ENCODE measurements around the gene HIVEP3. TPM values are rescaled to one million over a fixed set of nuclear protein-coding genes. Genes with fewer than 3 reads are reported as not detected.
A peak's percentile ranks its signal among the peaks of the same experiment; 100 is the strongest.

HIVEP3 gene
- total RNA-seq, 2 donors from 2014 or later: 13.3 to 25.0 TPM

GRCh38 chr1:41658431-41659158 is 260.1 kb downstream of the HIVEP3 start:
- H3K27ac Mint-ChIP-seq: peak overlapping the region; percentile 44 to 65
- DNase-seq (ENCODE audit: low spot score in 2 of 2): no peak
- H3K36me3 Mint-ChIP-seq: peaks cover 28 to 37% of the 10 kb centered on the region in 2 donors
- no peak for ATAC-seq
- no peaks in the 10 kb centered on the region for H3K9me3 Mint-ChIP-seq

GRCh38 chr1:41657679-41658295 is 260.9 kb downstream of the HIVEP3 start:
- Mint-ChIP-seq H3K27ac (peak overlapping the region; percentile 10 to 65), H3K36me3 (peaks cover 28 to 37% of the 10 kb centered on the region in 2 donors)

DNA sequence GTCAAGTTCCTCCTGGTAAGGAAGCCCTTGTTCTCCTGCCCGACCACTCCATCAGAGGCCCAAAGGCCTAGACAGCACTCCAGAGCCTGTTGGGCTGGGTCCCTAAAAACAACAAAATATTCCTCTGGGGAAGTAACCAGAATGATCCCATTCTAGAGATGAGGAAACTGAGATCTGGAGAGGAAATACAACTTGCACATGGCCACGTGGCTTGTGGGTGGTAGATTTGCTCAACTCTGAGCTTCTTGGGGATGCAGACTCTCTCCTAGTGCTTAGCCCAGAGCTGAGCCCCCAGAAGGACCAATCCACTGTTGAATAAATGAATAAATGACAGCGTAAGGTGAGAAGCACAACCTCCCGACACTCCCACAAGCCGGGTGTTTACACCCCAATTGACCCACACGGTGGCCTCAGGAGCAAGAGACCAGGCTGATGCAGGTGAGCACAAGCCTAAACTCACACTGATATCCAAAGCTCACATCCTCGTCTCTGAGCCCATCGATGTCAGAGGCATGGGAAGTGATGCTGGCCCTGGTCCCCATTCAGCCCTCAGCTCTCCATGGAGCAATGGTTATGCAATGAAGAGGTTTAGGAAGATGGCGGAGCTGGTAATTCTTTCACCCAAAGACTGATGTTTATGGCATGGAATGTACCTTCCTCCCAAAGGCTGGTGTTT is 261.8 kb downstream of the HIVEP3 start:
- Mint-ChIP-seq H3K27ac (peak overlapping the region in 1 of 2 donors; percentile 65), H3K9me3 (no peaks in the 10 kb centered on the region), H3K36me3 (peaks cover 28 to 40% of the 10 kb centered on the region in 2 donors)
- DNase-seq (ENCODE audit: low spot score in 2 of 2) (no peak), ATAC-seq (no peak)

More at GRCh38 chr1:41657679-41658295, 260.9 kb downstream of the HIVEP3 start:
- no peak for DNase-seq (ENCODE audit: low spot score in 2 of 2)
- H3K9me3 Mint-ChIP-seq: no peaks in the 10 kb centered on the region
- ATAC-seq: no peak

DNA sequence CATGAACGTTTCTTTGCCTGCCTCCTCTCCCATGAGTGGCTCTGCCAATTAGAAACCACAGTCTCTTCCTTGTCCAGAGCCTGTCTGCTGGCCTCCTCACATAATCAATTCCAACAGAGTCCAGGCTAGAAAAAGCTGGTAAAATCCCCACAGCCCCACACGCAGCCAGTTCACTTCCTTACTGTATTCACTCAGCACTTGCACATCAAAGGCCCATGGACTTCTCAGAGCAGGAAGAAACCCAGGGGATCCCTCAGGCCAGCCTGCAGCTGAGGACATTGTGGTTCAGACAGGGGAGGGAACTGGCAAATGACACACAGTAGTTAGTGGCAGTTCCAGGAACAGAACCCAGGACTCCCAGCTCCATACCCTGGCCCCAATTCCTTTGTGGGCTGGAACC is 262.7 kb downstream of the HIVEP3 start:
- Mint-ChIP-seq H3K9me3 (no peaks in the 10 kb centered on the region), H3K27ac (peak overlapping the region; percentile 31 to 65), H3K36me3 (peaks cover 28 to 35% of the 10 kb centered on the region in 2 donors)
- ATAC-seq: peak; percentile 51 to 79
- no peak for DNase-seq (ENCODE audit: low spot score in 2 of 2)

DNA sequence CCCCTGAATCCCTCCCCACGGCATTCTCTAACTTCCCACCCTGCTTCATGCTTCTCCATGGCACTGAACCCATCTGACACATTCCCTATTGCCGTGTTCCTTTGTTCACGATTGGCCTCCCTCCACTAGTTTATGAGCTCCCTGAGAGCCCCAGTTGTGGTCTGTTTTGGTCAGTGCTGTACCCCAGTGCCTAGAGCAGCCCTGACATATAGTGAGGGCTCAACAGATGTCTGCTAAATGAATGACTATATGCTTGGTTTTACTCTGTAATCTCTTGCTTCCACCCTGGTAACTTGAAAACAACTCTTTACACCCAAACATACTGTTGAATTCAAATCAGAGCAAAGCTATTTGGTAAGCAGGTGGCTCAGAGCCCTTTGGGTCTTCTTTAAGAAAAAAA is 263.1 kb downstream of the HIVEP3 start:
- DNase-seq (ENCODE audit: low spot score in 2 of 2) (no peak), ATAC-seq (peak; percentile 26 to 65)
- Mint-ChIP-seq H3K36me3 (peaks cover 31 to 32% of the 10 kb centered on the region in 2 donors), H3K27ac (peak overlapping the region; percentile 31 to 65), H3K9me3 (no peaks in the 10 kb centered on the region)

- Mint-ChIP-seq H3K36me3 (peaks cover 25 to 33% of the 10 kb centered on the region in 2 donors), H3K27ac (peak overlapping the region in 1 of 2 donors; percentile 80), H3K9me3 (no peaks in the 10 kb centered on the region)
- ATAC-seq (no peak), DNase-seq (ENCODE audit: low spot score in 2 of 2) (peak in 1 of 2 donors; percentile 34)
Measured at GRCh38 chr1:41653574-41653973, 265.1 kb downstream of the HIVEP3 start.

DNA sequence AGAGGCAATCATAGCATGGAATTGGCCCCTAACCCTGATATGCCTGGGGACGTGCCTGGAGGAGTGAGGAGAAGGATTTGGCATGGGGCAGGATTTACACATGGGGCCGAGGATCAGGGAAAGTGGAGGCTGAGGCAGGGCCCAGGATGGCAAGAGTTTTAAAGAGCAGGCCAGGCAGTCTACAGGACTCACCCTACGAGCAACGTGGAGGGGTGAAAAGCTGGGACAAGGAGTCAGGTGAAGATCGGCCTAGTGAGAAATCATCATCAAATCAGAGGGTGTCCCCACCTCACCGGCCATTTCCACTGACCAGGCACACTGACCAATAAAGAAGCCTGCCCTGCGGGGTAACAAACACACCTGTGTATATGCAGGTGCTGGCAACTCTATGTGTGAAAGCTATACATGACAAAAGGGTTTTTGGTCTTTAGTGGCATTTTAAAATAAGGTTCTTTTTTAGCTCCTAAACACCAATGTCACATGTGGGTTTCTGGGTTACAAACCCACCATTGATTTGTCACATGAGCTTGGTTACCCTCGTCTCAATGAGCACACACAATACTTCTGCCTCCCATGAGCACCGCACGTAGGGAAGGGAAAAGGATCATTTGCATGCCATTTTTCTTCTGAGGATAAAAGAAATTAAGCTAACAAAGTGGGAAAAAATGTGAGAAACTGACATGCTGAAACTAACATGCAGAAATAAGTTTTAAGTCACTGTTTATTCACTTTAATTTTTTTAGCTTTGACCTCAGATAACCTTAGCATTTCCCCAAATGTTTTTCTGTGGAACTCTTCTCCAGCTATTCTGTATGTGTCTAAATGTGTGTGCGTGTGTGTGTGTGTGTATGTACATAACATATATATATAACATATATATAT is 266.1 kb downstream of the HIVEP3 start:
- ATAC-seq: no peak
- peaks cover 25 to 35% of the 10 kb centered on the region in 2 donors for H3K36me3 Mint-ChIP-seq
- peak in 1 of 2 donors; percentile 43 for DNase-seq (ENCODE audit: low spot score in 2 of 2)
- no peaks in the 10 kb centered on the region for H3K9me3 Mint-ChIP-seq
- peak overlapping the region; percentile 17 to 33 for H3K27ac Mint-ChIP-seq

- ATAC-seq (peak; percentile 50 to 75), DNase-seq (ENCODE audit: low spot score in 2 of 2) (peak in 1 of 2 donors; percentile 54)
- Mint-ChIP-seq H3K27ac (peak overlapping the region; percentile 84 to 93), H3K36me3 (peaks cover 10 to 34% of the 10 kb centered on the region in 2 donors), H3K9me3 (no peaks in the 10 kb centered on the region)
Measured at GRCh38 chr1:41650028-41650880, 268.5 kb downstream of the HIVEP3 start.

GRCh38 chr1:41649396-41650027 is 269.2 kb downstream of the HIVEP3 start:
- H3K36me3 Mint-ChIP-seq: peaks cover 10 to 34% of the 10 kb centered on the region in 2 donors
- DNase-seq (ENCODE audit: low spot score in 2 of 2) (no peak), ATAC-seq (no peak)
- no peaks in the 10 kb centered on the region for H3K9me3 Mint-ChIP-seq
- H3K27ac Mint-ChIP-seq: peak overlapping the region; percentile 84 to 93

DNA sequence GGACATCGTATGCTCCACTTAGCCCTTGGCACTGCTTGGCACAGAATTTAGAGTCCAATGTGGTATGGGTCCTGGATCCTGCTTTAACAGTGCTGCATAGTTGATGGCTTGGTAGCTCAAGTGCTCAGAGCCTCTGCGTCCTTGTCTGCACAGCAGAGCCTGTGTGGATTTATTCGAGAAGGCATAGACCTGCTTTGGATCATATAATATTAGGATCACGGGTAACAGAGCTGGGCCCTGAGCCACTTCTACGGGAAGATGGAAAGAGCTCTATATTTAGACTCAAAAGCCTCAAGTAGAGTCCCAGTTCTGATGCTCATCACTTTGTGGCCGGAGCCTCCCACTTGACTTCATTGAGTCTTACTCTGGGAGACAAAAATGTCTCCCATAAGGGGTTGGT is 269.9 kb downstream of the HIVEP3 start:
- H3K27ac Mint-ChIP-seq: peak overlapping the region in 1 of 2 donors; percentile 84
- peaks cover 10 to 34% of the 10 kb centered on the region in 2 donors for H3K36me3 Mint-ChIP-seq
- DNase-seq (ENCODE audit: low spot score in 2 of 2) (peak in 1 of 2 donors; percentile 16), ATAC-seq (no peak)
- no peaks in the 10 kb centered on the region for H3K9me3 Mint-ChIP-seq

DNA sequence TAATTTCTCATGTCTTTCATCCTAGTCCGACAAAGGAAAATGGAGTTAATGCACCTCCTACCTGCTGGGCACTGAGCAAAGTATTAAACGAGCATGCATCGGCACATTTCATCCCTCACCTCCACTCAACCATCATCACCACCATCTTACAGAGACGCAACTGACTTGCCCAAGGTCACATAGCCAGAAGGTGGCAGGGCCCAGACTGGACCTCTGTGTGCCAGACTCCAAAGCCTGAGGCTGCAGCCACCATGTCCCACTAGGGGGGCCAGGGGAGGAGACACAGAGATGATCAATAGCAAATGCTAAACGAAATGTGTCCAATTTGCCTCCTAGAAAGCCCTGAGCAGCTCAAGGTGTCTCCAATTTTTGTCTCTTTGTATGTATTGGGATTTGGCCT is 270.5 kb downstream of the HIVEP3 start:
- peak overlapping the region in 1 of 2 donors; percentile 10 for H3K27ac Mint-ChIP-seq
- ATAC-seq (no peak), DNase-seq (ENCODE audit: low spot score in 2 of 2) (no peak)
- H3K36me3 Mint-ChIP-seq: peaks cover 10 to 34% of the 10 kb centered on the region in 2 donors
- no peaks in the 10 kb centered on the region for H3K9me3 Mint-ChIP-seq

DNA sequence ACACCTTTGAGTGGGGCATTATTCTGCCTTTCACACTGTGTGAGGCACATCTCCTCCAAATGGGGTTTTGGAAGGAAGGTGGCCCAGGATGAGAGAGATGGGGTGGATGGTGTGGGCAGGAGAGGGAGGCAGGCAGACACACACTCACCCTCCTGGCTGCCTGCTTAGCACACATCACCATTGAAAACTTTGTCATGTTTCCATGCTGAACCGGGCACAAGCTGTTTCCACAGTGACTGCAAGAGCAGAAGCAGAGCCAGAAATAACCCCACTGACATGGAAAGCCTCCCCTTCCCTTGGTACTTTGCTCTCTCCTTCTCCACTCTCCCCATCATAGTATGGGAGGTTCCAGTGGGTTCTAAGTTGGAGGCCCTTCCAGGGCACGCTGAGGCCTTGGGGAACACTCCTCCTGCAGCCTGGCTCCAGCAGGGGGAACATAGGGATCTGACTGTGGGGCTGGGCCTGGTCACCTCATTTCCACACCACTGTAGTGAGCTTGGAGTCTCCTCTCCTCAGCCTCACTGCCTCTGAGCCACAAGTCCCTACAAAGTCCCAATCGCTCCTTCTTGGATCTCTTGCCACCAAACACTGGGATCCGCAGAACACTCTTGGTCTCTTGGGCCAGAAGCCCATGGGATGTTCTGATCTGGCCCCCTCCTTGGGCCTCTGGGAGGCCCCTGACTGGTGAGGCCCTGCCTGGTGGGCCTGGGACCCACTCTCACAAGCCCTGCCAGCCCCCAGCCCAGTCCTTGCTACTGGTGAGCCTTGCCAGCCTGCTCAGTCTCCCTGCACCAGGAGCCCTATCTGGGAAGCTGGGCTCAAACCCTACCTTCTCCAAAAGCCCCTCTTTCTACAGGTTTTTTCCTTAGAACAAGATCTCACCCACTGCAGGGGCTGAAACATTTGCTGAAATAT is 271.2 kb downstream of the HIVEP3 start:
- ATAC-seq: no peak
- peak in 1 of 2 donors; percentile 21 for DNase-seq (ENCODE audit: low spot score in 2 of 2)
- H3K9me3 Mint-ChIP-seq: no peaks in the 10 kb centered on the region
- peak overlapping the region in 1 of 2 donors; percentile 61 for H3K27ac Mint-ChIP-seq
- H3K36me3 Mint-ChIP-seq: peaks cover 10 to 34% of the 10 kb centered on the region in 2 donors

GRCh38 chr1:41646186-41646585 is 272.5 kb downstream of the HIVEP3 start:
- no peak for ATAC-seq
- Mint-ChIP-seq H3K27ac (peak overlapping the region in 1 of 2 donors; percentile 89), H3K9me3 (no peaks in the 10 kb centered on the region), H3K36me3 (peaks cover 6 to 34% of the 10 kb centered on the region in 2 donors)
- DNase-seq (ENCODE audit: low spot score in 2 of 2): no peak

DNA sequence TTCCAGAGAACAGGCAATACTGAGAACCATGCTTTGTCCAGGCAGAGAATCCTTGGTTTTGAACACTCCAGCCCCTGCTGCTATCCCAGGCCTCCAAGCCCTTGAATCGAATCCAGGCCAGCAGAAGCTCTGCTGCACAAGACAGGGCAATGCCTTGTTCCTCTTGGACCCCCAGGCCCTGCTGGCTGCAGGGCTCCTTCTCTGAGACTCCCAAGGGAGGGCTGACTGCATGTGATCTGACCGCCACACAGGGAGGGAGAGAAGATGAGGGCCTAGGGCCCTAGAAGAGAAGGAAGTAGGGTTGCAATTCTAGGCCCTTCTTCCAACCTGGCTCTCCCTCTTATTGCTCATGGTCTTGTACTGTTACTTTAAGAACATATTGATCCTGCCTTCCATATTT is 273.7 kb downstream of the HIVEP3 start:
- ATAC-seq (no peak), DNase-seq (ENCODE audit: low spot score in 2 of 2) (no peak)
- H3K36me3 Mint-ChIP-seq: peaks cover 6 to 26% of the 10 kb centered on the region in 2 donors
- peak overlapping the region in 1 of 2 donors; percentile 79 for H3K27ac Mint-ChIP-seq
- H3K9me3 Mint-ChIP-seq: no peaks in the 10 kb centered on the region
